PC-9 (cell line): ENCODE measurements around the gene PDZK1IP1.

ENCODE experiments used
- EZH2 ChIP-seq: fragments of 200-600 bp; sonication (generic); IDR thresholded peaks from 2 replicates; pipeline ENCODE4 v1.8.0; 2017; ENCODE audit warnings: antibody characterized with exemption, low read depth
- TF ChIP-seq, protein P1 (sequence below): fragments of 200-600 bp; sonication (generic); conservative IDR thresholded peaks from 2 replicates; pipeline ENCODE4 v1.6.1; 2017; ENCODE audit warnings: mixed run types, antibody characterized with exemption, mild to moderate bottlenecking, moderate library complexity

DNA sequence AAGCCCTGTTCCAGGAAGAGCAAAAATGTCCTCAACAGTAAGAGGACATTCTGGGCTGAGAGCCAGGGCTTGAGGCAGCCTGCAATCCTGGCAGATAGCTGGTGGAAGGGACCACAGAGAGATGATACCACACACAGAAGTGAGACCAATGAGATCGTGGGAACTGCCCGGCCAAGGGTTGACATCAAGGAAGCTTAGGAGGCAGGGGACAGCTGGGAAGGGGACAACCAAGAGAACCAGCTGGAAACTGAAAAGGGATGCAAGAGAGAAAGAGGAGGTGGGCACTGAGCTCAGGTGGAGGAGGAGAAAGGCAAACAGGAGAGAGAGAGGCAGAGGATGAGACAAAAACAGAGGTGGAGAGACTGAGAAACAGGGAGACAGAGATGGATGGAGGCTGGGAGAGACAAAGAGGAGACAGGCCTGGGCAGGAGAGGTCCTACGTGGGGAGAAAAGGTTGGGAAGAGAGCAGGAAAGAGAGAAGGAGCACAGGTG, 9.2 kb downstream of the PDZK1IP1 start:
- TF ChIP-seq, protein P1, sequence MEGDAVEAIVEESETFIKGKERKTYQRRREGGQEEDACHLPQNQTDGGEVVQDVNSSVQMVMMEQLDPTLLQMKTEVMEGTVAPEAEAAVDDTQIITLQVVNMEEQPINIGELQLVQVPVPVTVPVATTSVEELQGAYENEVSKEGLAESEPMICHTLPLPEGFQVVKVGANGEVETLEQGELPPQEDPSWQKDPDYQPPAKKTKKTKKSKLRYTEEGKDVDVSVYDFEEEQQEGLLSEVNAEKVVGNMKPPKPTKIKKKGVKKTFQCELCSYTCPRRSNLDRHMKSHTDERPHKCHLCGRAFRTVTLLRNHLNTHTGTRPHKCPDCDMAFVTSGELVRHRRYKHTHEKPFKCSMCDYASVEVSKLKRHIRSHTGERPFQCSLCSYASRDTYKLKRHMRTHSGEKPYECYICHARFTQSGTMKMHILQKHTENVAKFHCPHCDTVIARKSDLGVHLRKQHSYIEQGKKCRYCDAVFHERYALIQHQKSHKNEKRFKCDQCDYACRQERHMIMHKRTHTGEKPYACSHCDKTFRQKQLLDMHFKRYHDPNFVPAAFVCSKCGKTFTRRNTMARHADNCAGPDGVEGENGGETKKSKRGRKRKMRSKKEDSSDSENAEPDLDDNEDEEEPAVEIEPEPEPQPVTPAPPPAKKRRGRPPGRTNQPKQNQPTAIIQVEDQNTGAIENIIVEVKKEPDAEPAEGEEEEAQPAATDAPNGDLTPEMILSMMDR = no peak
- no peak for TF ChIP-seq EZH2
